RWPE2 (cell line): ENCODE data around the gene ZNG1B.
"Not testable (repeated sequence)": the region's sequence is repeated elsewhere in the genome, so short reads cannot be mapped to it uniquely, and the experiment has no call there.

ENCODE experiments used
- ATAC-seq: fragments of 200-7000 bp; cut with Tn5 transposase; 3 replicates; pipeline ENCODE4 v1.9.1; 2021; ENCODE audit warnings: low read depth
- DNase-seq: peaks from one replicate; pipeline ENCODE4 v3.0.0-alpha.2; 2020; ENCODE audit warnings: low spot score
- H3K27ac ChIP-seq: fragments of 450-650 bp; 2 replicates; pipeline ENCODE4 v1.5.1; 2017; ENCODE audit warnings: mild to moderate bottlenecking; ENCODE audit not compliant: poor library complexity, severe bottlenecking
- H3K27me3 ChIP-seq: fragments of 250-450 bp; sonication (Bioruptor Pico); 2 replicates; pipeline ENCODE4 v1.5.1; 2021; ENCODE audit warnings: mild to moderate bottlenecking, moderate library complexity; ENCODE audit not compliant: insufficient read depth, poor library complexity, severe bottlenecking
- H3K36me3 ChIP-seq: fragments of 250-450 bp; sonication (Bioruptor Pico); 2 replicates; pipeline ENCODE4 v1.5.1; 2020; ENCODE audit warnings: low read depth, mild to moderate bottlenecking, moderate library complexity
- H3K4me1 ChIP-seq: fragments of 250-450 bp; sonication (Bioruptor Pico); 2 replicates; pipeline ENCODE4 v1.5.1; 2021; ENCODE audit warnings: mild to moderate bottlenecking, moderate library complexity; ENCODE audit not compliant: insufficient read depth, poor library complexity, severe bottlenecking
- H3K4me3 ChIP-seq: fragments of 250-450 bp; sonication (Bioruptor Pico); 2 replicates; pipeline ENCODE4 v1.5.1; 2021; ENCODE audit warnings: mild to moderate bottlenecking, moderate library complexity; ENCODE audit not compliant: severe bottlenecking
- H3K9me3 ChIP-seq: fragments of 250-450 bp; sonication (Bioruptor Pico); 2 replicates; pipeline ENCODE4 v1.5.1; 2021; ENCODE audit warnings: mild to moderate bottlenecking, moderate library complexity; ENCODE audit not compliant: severe bottlenecking

ZNG1B gene

GRCh38 chr2:113431773-113432172 lies 5.7 kb upstream of the ZNG1B start:
- H3K9me3 ChIP-seq, H3K27me3 ChIP-seq, H3K4me3 ChIP-seq, H3K4me1 ChIP-seq, H3K36me3 ChIP-seq, ATAC-seq, H3K27ac ChIP-seq, DNase-seq: not testable (repeated sequence)

GRCh38 chr2:113433468-113433867 lies 4.0 kb upstream of the ZNG1B start:
- not testable (repeated sequence) for H3K36me3 ChIP-seq, H3K4me1 ChIP-seq, H3K27ac ChIP-seq, H3K4me3 ChIP-seq, H3K27me3 ChIP-seq, H3K9me3 ChIP-seq, ATAC-seq, DNase-seq

GRCh38 chr2:113465770-113466169 lies 28.3 kb downstream of the ZNG1B start:
- H3K4me3 ChIP-seq, DNase-seq, H3K27me3 ChIP-seq, H3K27ac ChIP-seq, ATAC-seq, H3K4me1 ChIP-seq, H3K36me3 ChIP-seq, H3K9me3 ChIP-seq: not testable (repeated sequence)

- not testable (repeated sequence) for DNase-seq, H3K9me3 ChIP-seq, H3K27me3 ChIP-seq, H3K4me3 ChIP-seq, H3K27ac ChIP-seq, ATAC-seq, H3K4me1 ChIP-seq, H3K36me3 ChIP-seq
Measured at GRCh38 chr2:113476688-113477368, 39.3 kb downstream of the ZNG1B start.

GRCh38 chr2:113496527-113496926 lies 59.0 kb downstream of the ZNG1B start:
- not testable (repeated sequence) for DNase-seq

GRCh38 chr2:113498365-113498764 lies 60.9 kb downstream of the ZNG1B start, which contains the start of gene FOXD4L1:
FOXD4L1 (plus strand) TSS chr2:113498665; CDS start chr2:113499257, 592 bp downstream.
- H3K4me1 ChIP-seq, H3K27ac ChIP-seq, H3K4me3 ChIP-seq, H3K9me3 ChIP-seq, DNase-seq, ATAC-seq, H3K36me3 ChIP-seq: not testable (repeated sequence)
- peaks cover 24% of the 10 kb centered on the region for H3K27me3 ChIP-seq

More at GRCh38 chr2:113496527-113496926, 59.0 kb downstream of the ZNG1B start:
- not testable (repeated sequence) for H3K9me3 ChIP-seq, H3K27ac ChIP-seq, ATAC-seq, H3K27me3 ChIP-seq, H3K36me3 ChIP-seq, H3K4me1 ChIP-seq, H3K4me3 ChIP-seq

- peaks cover 33% of the 10 kb centered on the region for H3K27me3 ChIP-seq
- H3K9me3 ChIP-seq, ATAC-seq, H3K4me1 ChIP-seq, H3K27ac ChIP-seq, H3K4me3 ChIP-seq, DNase-seq, H3K36me3 ChIP-seq: not testable (repeated sequence)
Measured at GRCh38 chr2:113499019-113499885, 61.8 kb downstream of the ZNG1B start.

- not testable (repeated sequence) for H3K36me3 ChIP-seq, H3K4me1 ChIP-seq, H3K9me3 ChIP-seq, H3K4me3 ChIP-seq, ATAC-seq, H3K27ac ChIP-seq, DNase-seq
- peaks cover 35% of the 10 kb centered on the region for H3K27me3 ChIP-seq
Measured at GRCh38 chr2:113499886-113500722, 62.6 kb downstream of the ZNG1B start.

GRCh38 chr2:113500723-113501038 lies 63.2 kb downstream of the ZNG1B start:
- not testable (repeated sequence) for H3K36me3 ChIP-seq, DNase-seq, H3K4me1 ChIP-seq, H3K4me3 ChIP-seq, ATAC-seq, H3K9me3 ChIP-seq, H3K27ac ChIP-seq
- H3K27me3 ChIP-seq = peaks cover 35% of the 10 kb centered on the region

- DNase-seq, H3K4me1 ChIP-seq, H3K27ac ChIP-seq, H3K36me3 ChIP-seq, H3K9me3 ChIP-seq: not testable (repeated sequence)
- Histone ChIP-seq H3K4me3 (peak overlapping the region; percentile 8), H3K27me3 (peaks cover 43% of the 10 kb centered on the region)
- peak; percentile 28 for ATAC-seq
Measured at GRCh38 chr2:113502216-113503093, 65.0 kb downstream of the ZNG1B start.
